AG04450 (cell line): ENCODE measurements around the gene BIK. TPM values are rescaled to one million over a fixed set of nuclear protein-coding genes. Genes with fewer than 3 reads are reported as not detected.

Source experiments
- CTCF ChIA-PET: fragments of 300-600, 350-600 bp; formaldehyde crosslinking; extraction: SDS; loops from one replicate; lab custom pipeline; 2022; ENCODE audit warnings: antibody characterized with exemption, inconsistent platforms; lab: Charles Lee
- POLR2A ChIA-PET: fragments of 350-600 bp; formaldehyde crosslinking; extraction: SDS; loops from one replicate; lab custom pipeline; 2021; ENCODE audit warnings: antibody characterized with exemption, inconsistent platforms; lab: Yijun Ruan, JAX
- DNase-seq: peaks from one replicate; pipeline ENCODE4 v3.0.0-alpha.2; 2011; ENCODE audit warnings: low read depth, low spot score
- H3K27ac ChIP-seq: one replicate; pipeline ENCODE4 v1.5.1; 2012; ENCODE audit warnings: low read depth, low read length, control low read depth
- H3K27me3 ChIP-seq: one replicate; pipeline ENCODE4 v1.6.0; 2012; ENCODE audit warnings: low read length; ENCODE audit not compliant: control insufficient read depth, insufficient read depth
- H3K4me3 ChIP-seq: 2 replicates; pipeline ENCODE4 v1.5.1; 2011; ENCODE audit warnings: mild to moderate bottlenecking, low read depth, low read length, control low read depth
- H3K9me3 ChIP-seq: 2 replicates; pipeline ENCODE4 v1.5.1; 2012; ENCODE audit warnings: low read length; ENCODE audit not compliant: control insufficient read depth, insufficient read depth
- CTCF ChIP-seq: IDR thresholded peaks from 2 replicates; pipeline ENCODE4 v1.5.1; 2011; ENCODE audit warnings: low read depth, low read length, control low read depth, inconsistent platforms
- polyA plus RNA-seq: library from polyadenylated mRNA; depleted of rRNA; stranded (reverse); fragments of >200 nt; gene quantifications from 2 replicates; pipeline ENCODE4 v1.2.3, GENCODE V29; 2011

The BIK gene
- polyA plus RNA-seq, 1 experiment: not detected

GRCh38 chr22:43171019-43171491 is 60.5 kb downstream of the BIK start:
- no peak overlapping the region for H3K4me3 ChIP-seq
- TF ChIP-seq CTCF: no peak
- no peak for DNase-seq
- CTCF ChIA-PET: no interaction called here
- H3K27me3 ChIP-seq: no peaks in the 10 kb centered on the region
- POLR2A ChIA-PET: no interaction called here
- no peak overlapping the region for H3K27ac ChIP-seq
- no peaks in the 10 kb centered on the region; the same call in 1 of the 2 replicates for H3K9me3 ChIP-seq

GRCh38 chr22:43171607-43172006 is 61.1 kb downstream of the BIK start:
- POLR2A ChIA-PET: interaction anchor here (1.5 kb wide), 1 partner anchor 8 kb away, joined by 9 read pairs; no protein-coding TSS in a partner anchor
- TF ChIP-seq CTCF: no peak
- no peaks in the 10 kb centered on the region for H3K27me3 ChIP-seq
- CTCF ChIA-PET: no interaction called here
- H3K9me3 ChIP-seq: no peaks in the 10 kb centered on the region; the same call in 1 of the 2 replicates
- no peak overlapping the region for H3K4me3 ChIP-seq
- no peak overlapping the region for H3K27ac ChIP-seq
- no peak for DNase-seq

- no peaks in the 10 kb centered on the region; the same call in 1 of the 2 replicates for H3K9me3 ChIP-seq
- POLR2A ChIA-PET: interaction anchor here (1.5 kb wide), 1 partner anchor 8 kb away, joined by 9 read pairs; no protein-coding TSS in a partner anchor
- CTCF ChIA-PET: no interaction called here
Measured at GRCh38 chr22:43172191-43172590, 61.6 kb downstream of the BIK start.

GRCh38 chr22:43173566-43173965 is 63.0 kb downstream of the BIK start:
- Histone ChIP-seq H3K27me3 (no peaks in the 10 kb centered on the region), H3K4me3 (no peak overlapping the region), H3K27ac (no peak overlapping the region), H3K9me3 (no peaks in the 10 kb centered on the region; the same call in 1 of the 2 replicates)
- POLR2A ChIA-PET: no interaction called here
- no peak for DNase-seq
- no peak for TF ChIP-seq CTCF
- CTCF ChIA-PET: no interaction called here

More at GRCh38 chr22:43172191-43172590, 61.6 kb downstream of the BIK start:
- Histone ChIP-seq H3K4me3 (no peak overlapping the region), H3K27ac (no peak overlapping the region), H3K27me3 (no peaks in the 10 kb centered on the region)
- no peak for TF ChIP-seq CTCF
- no peak for DNase-seq

GRCh38 chr22:43173976-43174720 is 63.6 kb downstream of the BIK start:
- ChIA-PET CTCF (no interaction called here), POLR2A (no interaction called here)
- Histone ChIP-seq H3K27me3 (no peaks in the 10 kb centered on the region), H3K9me3 (no peaks in the 10 kb centered on the region; the same call in 1 of the 2 replicates), H3K27ac (no peak overlapping the region), H3K4me3 (no peak overlapping the region)
- no peak for DNase-seq
- no peak for TF ChIP-seq CTCF
